MM.1S (cell line): ENCODE measurements around the gene EFNA5.

Experiments
- DNase-seq: peaks from one replicate; pipeline ENCODE4 v3.0.0-alpha.2; 2015
- H2AFZ ChIP-seq: fragments of 300-600 bp; sonication (generic); 2 replicates; pipeline ENCODE4 v1.6.0; 2016; ENCODE audit warnings: antibody characterized with exemption, low read length
- H3F3A ChIP-seq: fragments of 300-600 bp; sonication (generic); 2 replicates; pipeline ENCODE4 v1.6.1; 2016; ENCODE audit warnings: mild to moderate bottlenecking, antibody characterized with exemption, low read length, moderate library complexity, mixed read lengths; ENCODE audit not compliant: insufficient read depth
- H3K27ac ChIP-seq: fragments of 300-600 bp; sonication (generic); 2 replicates; pipeline ENCODE4 v1.5.1; 2016; ENCODE audit warnings: mild to moderate bottlenecking, low read length
- H3K27me3 ChIP-seq: fragments of 300-600 bp; sonication (generic); replicated peaks from 2 replicates; pipeline ENCODE4 v1.6.0; 2016; ENCODE audit warnings: low read length; ENCODE audit not compliant: insufficient read depth
- H3K36me3 ChIP-seq: fragments of 300-600 bp; sonication (generic); replicated peaks from 2 replicates; pipeline ENCODE4 v1.6.1; 2016; ENCODE audit warnings: mild to moderate bottlenecking, low read length, mixed read lengths; ENCODE audit not compliant: insufficient read depth
- H3K4me1 ChIP-seq: fragments of 300-600 bp; sonication (generic); 2 replicates; pipeline ENCODE4 v1.6.1; 2016; ENCODE audit warnings: low read length, mixed read lengths
- H3K4me2 ChIP-seq: fragments of 300-600 bp; sonication (generic); 2 replicates; pipeline ENCODE4 v1.6.0; 2016; ENCODE audit warnings: low read depth, low read length
- H3K4me3 ChIP-seq: fragments of 300-600 bp; sonication (generic); 2 replicates; pipeline ENCODE4 v1.5.1; 2016; ENCODE audit warnings: low read length, mixed read lengths
- H3K79me2 ChIP-seq: fragments of 300-600 bp; sonication (generic); 2 replicates; pipeline ENCODE4 v1.6.1; 2016; ENCODE audit warnings: mixed run types, low read length, mixed read lengths
- H3K9ac ChIP-seq: fragments of 300-600 bp; sonication (generic); 2 replicates; pipeline ENCODE4 v1.6.1; 2016; ENCODE audit warnings: low read length, mixed read lengths
- H3K9me2 ChIP-seq: fragments of 300-600 bp; sonication (generic); replicated peaks from 2 replicates; pipeline ENCODE4 v1.6.1; 2016; ENCODE audit warnings: mild to moderate bottlenecking, low read length, mixed read lengths; ENCODE audit not compliant: insufficient read depth
- H3K9me3 ChIP-seq: fragments of 300-600 bp; sonication (generic); replicated peaks from 2 replicates; pipeline ENCODE4 v1.6.1; 2016; ENCODE audit warnings: mild to moderate bottlenecking, low read length, mixed read lengths; ENCODE audit not compliant: insufficient read depth
- H4K20me1 ChIP-seq: fragments of 300-600 bp; sonication (generic); 2 replicates; pipeline ENCODE4 v1.6.1; 2016; ENCODE audit warnings: mild to moderate bottlenecking, low read length, moderate library complexity, mixed read lengths; ENCODE audit not compliant: insufficient read depth
- EZH2 ChIP-seq: fragments of 300-600 bp; sonication (generic); optimal IDR thresholded peaks from 2 replicates; pipeline ENCODE3; 2017; ENCODE audit warnings: low read depth, mild to moderate bottlenecking, antibody characterized with exemption, low read length, mixed read lengths
- EZH2phosphoT487 ChIP-seq: fragments of 300-600 bp; sonication (generic); IDR thresholded peaks from 2 replicates; pipeline ENCODE4 v1.6.1; 2018; ENCODE audit warnings: antibody characterized with exemption, low read length
- TF ChIP-seq, protein P1 (sequence below): fragments of 300-600 bp; sonication (generic); IDR thresholded peaks from 2 replicates; pipeline ENCODE4 v1.5.1; 2016; ENCODE audit warnings: antibody characterized with exemption, low read length, mixed read lengths

The EFNA5 gene

DNA sequence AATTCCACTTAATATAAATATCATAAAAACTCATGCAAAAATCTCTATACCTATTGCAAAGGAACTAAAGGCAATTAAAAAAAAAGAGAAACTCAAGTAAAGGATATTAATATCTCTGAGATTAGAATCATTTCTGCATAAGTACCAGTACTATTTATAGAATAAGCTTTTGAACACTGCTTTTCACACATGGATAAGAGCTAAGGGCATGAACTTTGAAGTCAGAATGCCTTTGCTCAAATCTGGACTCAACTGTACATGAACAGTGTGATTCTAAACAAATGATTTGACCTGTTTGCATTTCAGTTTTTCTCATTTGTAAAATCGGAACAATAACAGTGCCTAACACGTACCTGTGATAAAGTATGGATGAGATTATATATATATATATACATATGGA is 255.9 kb downstream of the EFNA5 start:
- H3K27ac ChIP-seq: no peak overlapping the region
- no peaks in the 10 kb centered on the region for H3K4me1 ChIP-seq
- H3F3A ChIP-seq: no peaks in the 10 kb centered on the region
- H4K20me1 ChIP-seq: no peaks in the 10 kb centered on the region
- H2AFZ ChIP-seq: no peak overlapping the region
- DNase-seq: no peak
- no peak overlapping the region for H3K4me3 ChIP-seq
- H3K9me3 ChIP-seq: no peaks in the 10 kb centered on the region
- H3K79me2 ChIP-seq: no peaks in the 10 kb centered on the region
- H3K27me3 ChIP-seq: no peaks in the 10 kb centered on the region
- H3K4me2 ChIP-seq: no peak overlapping the region
- no peak overlapping the region for H3K9ac ChIP-seq
- H3K9me2 ChIP-seq: no peaks in the 10 kb centered on the region
- TF ChIP-seq EZH2phosphoT487 (no peak), EZH2 (no peak)
- TF ChIP-seq, protein P1, sequence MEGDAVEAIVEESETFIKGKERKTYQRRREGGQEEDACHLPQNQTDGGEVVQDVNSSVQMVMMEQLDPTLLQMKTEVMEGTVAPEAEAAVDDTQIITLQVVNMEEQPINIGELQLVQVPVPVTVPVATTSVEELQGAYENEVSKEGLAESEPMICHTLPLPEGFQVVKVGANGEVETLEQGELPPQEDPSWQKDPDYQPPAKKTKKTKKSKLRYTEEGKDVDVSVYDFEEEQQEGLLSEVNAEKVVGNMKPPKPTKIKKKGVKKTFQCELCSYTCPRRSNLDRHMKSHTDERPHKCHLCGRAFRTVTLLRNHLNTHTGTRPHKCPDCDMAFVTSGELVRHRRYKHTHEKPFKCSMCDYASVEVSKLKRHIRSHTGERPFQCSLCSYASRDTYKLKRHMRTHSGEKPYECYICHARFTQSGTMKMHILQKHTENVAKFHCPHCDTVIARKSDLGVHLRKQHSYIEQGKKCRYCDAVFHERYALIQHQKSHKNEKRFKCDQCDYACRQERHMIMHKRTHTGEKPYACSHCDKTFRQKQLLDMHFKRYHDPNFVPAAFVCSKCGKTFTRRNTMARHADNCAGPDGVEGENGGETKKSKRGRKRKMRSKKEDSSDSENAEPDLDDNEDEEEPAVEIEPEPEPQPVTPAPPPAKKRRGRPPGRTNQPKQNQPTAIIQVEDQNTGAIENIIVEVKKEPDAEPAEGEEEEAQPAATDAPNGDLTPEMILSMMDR: no peak
- H3K36me3 ChIP-seq: no peaks in the 10 kb centered on the region

GRCh38 chr5:107413754-107414153 is 257.0 kb downstream of the EFNA5 start:
- Histone ChIP-seq H3K4me3 (no peak overlapping the region), H3K9ac (no peak overlapping the region), H3K9me2 (no peaks in the 10 kb centered on the region), H3K4me2 (no peak overlapping the region), H3K27ac (no peak overlapping the region), H3K27me3 (no peaks in the 10 kb centered on the region), H3F3A (no peaks in the 10 kb centered on the region), H4K20me1 (no peaks in the 10 kb centered on the region), H2AFZ (no peak overlapping the region), H3K4me1 (no peaks in the 10 kb centered on the region), H3K36me3 (no peaks in the 10 kb centered on the region), H3K9me3 (no peaks in the 10 kb centered on the region), H3K79me2 (no peaks in the 10 kb centered on the region)
- no peak for DNase-seq
- TF ChIP-seq EZH2: no peak
- TF ChIP-seq, protein P1: no peak
- no peak for TF ChIP-seq EZH2phosphoT487

GRCh38 chr5:107408564-107408963 is 262.2 kb downstream of the EFNA5 start:
- Histone ChIP-seq H4K20me1 (no peaks in the 10 kb centered on the region), H3K79me2 (no peaks in the 10 kb centered on the region), H3K9me2 (no peaks in the 10 kb centered on the region), H3K27ac (no peak overlapping the region), H3K4me3 (no peak overlapping the region), H3K36me3 (no peaks in the 10 kb centered on the region), H3K4me2 (no peak overlapping the region), H3K9ac (no peak overlapping the region), H3F3A (no peaks in the 10 kb centered on the region), H2AFZ (no peak overlapping the region), H3K4me1 (no peaks in the 10 kb centered on the region), H3K27me3 (no peaks in the 10 kb centered on the region), H3K9me3 (no peaks in the 10 kb centered on the region)
- TF ChIP-seq, protein P1: no peak
- no peak for TF ChIP-seq EZH2phosphoT487
- no peak for TF ChIP-seq EZH2
- no peak for DNase-seq
